HG02885 (cell line): ENCODE data around the gene CFAP77.

Source experiments
- ATAC-seq: cut with Tn5 transposase; IDR thresholded peaks from one replicate; pipeline ENCODE4 v1.9.1; 2021; ENCODE audit warnings: mild to moderate bottlenecking; ENCODE audit not compliant: unreplicated experiment, poor library complexity

Gene CFAP77

DNA sequence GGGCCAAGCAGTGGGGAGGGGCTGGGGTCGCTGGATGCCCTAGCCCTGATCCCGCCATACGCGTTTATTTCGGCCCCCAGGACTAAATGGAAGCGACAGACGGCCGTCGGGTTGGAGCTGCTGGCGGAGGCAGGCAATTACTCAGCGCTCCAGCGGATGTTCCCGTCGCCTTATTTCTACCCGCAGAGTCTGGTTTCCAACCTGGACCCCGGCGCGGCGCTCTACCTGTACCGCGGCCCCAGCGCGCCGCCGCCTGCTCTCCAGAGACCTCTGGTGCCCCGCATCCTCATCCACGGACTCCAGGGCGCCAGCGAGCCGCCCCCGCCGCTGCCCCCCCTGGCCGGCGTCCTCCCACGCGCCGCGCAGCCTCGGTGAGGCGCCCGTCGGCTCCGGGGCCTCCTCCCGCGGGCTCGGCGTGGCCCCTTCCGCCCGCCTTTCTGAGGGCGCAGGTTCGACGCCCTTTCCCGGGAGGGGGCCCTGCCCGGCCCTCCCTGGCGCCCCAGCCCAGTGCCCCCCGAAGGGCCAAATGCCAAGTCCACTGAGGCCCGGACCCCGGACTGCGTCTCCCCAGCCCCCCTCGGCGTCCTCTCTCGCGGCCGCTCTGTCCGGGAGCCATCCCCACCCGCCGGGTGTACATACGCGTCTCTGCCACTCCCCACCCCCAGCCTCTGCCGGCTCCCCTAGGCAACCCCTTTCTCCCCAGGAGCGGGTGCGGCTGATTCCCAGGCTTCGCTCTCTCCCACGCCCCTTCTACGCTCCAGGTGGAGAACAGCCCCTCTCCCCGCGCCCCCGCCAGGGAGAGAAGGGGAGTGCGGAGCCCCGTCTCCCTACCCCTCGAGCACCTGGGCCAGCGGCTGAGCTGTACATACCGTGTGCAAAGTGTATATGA, 179.4 kb downstream of the CFAP77 start:
- no peak for ATAC-seq

DNA sequence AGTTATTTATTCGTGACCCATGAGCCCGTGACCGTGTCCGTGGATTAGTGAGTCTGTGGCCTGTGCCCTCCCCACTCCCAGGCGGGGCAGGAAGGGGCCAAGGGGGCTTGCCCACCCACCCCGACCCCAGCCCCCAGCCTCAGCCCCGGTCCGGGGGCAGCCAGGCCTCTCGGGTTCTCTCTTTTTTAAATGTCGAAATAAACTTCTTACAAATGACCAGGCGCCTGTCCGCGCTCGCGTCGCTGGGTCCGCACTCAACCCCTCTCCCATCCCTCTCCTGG, 180.0 kb downstream of the CFAP77 start:
- ATAC-seq, result no peak

DNA sequence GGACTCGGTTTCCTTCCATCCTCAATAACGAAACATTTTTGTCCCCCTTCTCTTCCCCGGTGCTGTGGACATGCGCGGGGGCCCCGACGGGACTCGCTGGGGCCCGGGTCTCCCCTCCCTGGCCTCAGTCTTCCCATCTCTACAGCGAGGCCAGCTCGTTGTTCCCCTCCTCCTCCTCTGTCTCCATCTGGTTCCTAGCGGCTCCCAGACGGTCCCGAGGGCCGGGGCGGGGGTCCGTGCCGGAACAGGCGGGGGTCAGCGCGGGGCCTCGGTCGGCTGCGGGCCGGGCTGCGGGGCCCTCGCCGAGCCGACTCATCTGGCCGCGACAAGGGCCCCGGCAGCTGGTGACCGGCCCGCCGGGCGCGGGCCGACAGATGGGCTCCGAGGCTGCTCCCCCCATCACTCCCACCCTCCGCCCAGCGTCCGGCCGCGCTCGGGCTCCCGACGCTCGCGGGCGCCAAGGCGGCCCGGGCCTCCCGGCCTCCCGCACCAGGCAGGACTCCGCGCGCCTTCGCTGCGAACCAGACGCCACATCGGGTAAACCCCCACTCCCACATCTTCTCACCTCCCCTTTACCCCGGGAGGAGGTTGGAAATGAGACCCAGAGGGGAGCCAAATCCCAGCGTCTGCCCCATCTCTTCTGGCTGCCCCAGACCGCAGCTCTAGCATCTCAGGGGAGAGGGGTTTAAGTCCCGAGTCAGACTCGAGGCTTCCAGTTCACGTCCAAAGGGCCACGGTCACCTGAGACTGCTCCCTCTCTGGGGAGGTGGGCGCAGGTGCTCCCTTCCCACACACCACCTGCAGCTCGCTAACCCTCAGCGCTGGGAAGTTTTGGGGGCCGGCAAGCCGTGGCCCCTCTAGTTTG, 180.5 kb downstream of the CFAP77 start:
- ATAC-seq, result no peak

DNA sequence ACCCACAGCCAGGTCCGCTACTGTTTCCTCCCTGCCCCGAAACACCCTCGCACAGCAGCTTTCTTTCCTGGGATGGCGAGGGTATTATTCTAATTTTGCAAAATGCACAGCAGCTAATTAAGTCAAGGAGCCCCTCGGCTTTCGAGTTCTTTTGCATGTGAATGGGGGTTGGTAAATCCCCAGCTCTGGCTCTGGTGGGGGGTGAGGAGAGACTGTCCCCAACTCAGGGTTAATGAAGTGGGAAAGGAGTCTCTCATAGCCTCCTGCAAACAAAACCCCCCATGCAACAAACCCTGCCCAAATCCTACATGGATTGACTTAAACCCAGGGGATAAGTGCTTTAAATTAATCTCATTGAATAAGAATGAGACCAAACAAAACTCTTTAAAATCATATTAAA, 181.2 kb downstream of the CFAP77 start:
- no peak for ATAC-seq

DNA sequence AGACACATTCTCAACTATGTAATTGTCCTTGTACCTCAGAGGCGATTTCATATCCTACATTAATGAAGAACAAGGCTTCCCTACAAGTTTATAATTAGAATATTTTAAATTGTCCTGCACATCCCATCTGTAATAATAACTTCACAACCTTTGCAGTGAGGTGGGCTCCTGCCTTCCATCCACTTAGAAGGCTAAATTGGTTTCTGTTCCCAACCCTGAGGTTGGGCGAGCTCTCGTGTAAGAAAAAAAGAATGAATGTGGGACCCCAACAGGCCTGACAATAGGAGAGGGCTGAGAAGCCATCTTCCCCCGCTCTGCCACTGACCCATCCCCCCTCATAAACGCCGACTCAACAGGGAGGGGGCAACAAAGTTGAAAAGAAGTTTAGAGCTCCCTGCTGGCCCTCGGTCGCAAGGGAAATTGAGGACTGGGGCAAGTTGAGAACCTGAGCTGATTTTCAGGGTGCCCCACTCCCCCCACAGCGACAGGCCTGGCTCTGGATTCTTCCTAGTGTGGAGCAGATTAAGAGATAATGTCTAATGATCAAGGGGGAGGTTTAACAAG, 181.8 kb downstream of the CFAP77 start:
- ATAC-seq, result no peak

DNA sequence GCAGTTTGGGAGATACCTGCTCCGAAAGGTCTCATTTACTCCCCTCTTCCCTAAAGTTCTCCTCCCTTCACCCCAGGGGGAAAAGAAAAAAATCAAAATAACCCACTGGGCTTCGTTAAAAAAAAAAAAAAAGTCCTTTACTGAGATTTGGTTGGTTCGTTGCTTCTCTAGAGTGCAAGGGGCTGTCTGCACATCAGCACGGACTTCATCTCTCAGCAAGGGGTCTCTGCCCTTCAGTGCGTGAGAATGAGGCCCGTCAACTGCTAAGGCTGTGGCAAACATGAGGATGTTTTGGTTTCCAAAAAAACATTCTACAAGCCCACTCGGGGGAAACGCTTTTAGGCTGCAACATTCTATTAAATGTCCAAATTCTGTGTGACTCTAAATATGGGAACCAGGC, 182.4 kb downstream of the CFAP77 start:
- no peak for ATAC-seq

DNA sequence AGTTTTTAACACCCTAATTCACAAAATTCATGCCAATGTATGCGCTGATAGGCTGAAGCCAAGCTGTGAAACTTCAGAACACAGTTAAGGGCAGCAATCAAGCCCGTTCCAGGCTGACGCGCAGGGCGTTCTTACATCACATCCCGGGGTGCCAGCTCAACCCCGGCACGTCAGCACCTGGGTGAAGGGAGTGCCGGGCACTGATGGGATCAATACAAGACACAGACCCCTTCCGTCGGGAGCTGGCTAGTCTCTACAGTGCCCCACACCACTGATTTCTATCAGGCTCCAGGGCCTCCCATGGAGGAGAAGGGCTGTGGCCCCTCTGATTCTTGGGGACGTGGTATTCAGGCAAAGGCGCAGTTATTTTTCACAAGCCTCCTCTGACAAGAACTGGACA, 184.4 kb downstream of the CFAP77 start:
- no peak for ATAC-seq

DNA sequence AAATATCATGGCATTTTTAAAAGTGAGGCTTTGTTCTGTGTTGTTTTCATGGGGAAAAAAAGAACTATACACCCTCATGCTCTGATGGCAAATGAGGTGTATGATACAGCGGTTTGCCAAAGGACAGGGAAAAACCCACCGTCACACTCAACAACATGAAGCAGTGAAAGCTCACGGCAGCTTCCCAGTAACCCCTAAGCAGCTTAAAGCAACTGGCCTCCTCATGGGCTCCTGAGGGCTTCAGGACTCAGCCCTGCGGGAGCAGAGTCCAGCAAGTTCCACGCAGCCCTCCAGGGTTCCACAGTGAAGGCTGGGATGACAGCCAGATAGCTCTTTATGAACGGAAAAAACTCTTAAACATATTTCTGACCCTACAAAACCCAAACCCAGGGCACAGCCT, 185.3 kb downstream of the CFAP77 start:
- no peak for ATAC-seq

DNA sequence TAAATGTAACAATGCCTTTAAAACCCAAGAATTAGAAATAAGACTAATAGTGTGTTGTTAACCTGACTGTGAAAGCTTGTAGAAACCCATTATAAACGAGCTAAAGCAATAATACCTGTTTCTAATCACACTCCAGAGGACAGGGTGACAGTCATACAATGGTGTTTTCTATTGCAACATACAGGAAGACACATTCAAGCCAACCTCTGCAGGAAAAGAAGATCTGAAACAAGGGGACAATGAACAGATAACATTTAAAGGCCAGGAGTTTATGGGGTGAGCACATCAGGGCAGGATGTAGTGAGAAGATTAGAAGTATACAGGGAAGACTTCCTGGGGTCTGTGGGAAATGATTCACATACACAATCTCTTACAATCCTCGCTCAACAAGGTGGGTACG, 186.2 kb downstream of the CFAP77 start:
- ATAC-seq, result no peak

DNA sequence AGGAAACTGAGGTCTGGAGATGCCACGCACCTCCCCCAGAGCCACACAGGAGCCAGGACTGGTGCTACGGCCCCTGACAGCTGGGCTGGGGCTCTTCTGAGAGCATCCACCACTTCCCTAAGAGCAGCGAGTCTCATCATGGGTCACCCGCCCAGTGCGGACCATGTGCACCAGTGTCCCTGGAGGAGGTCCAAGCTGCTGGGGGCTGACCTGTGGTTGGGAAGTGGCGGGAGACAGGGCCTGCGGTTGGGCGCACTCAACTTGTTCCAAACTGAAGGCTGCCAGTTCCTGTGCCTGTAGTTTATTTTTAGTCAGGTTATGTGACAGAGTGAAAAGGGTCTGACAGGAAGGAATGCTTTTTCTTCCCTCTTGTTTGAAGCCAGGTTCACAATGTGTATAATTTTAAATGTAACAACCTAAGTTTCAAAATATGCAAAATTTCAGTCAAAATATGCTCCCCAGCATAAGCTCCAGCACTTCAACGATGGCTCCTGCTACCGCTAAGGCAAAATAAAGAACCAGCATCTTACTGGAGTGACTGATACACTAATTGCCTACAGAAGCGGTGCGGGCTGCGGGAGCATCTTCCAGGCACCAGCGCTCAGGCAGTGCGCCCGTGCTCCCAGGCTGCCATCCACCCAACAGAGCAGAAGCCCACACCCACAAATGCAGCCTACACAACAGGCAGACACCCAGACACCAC, 187.2 kb downstream of the CFAP77 start:
- ATAC-seq, result no peak

DNA sequence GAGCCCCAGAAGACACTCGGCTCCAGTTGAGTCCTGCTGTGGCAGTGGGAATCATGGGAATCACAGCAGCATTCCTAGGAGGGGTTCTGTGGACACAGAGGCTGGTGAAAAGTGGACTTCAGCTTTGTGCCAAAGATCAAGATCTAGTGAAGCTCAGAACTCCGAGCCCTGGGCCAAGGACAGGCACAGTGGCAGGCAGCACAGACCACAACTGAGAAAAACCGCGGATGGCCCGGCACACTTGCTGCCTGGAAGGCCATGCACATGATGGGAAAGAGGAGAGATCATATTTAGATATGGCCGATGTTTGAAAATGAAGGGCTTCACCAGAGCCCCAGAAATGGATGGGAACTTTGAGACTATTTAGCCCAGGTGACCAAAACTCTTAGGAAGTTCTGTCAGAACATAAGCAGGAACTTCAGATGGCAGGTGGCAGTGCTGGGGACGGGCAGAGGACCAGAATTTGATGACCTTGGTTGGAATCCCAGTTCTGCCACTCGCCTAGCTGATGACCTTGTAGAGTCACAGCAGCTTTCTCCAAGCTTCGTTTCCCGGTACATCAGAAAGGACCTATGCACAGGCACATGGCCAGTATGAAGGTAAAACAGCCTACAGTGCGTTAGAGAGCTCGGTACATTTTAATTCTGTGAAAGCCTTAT, 190.4 kb downstream of the CFAP77 start:
- no peak for ATAC-seq

DNA sequence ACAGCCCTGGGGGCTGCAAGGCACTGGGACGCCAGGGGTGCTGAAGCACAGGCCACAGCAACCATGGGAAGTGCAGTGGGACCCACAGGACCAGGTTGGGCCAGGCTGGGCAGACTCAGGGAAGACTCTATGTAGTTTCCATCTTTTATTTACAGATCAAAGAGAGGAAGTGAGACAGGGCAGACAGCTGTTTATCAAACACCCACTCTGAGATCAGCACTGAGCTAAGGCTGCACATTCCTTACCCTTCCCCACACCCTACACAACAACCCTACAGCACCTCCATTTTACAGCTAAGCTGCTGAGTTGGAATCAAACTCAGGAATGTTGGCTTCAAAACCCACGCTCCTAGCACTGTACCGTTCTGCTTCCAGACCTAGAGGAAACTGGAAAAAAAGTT, 192.2 kb downstream of the CFAP77 start:
- ATAC-seq, result no peak

DNA sequence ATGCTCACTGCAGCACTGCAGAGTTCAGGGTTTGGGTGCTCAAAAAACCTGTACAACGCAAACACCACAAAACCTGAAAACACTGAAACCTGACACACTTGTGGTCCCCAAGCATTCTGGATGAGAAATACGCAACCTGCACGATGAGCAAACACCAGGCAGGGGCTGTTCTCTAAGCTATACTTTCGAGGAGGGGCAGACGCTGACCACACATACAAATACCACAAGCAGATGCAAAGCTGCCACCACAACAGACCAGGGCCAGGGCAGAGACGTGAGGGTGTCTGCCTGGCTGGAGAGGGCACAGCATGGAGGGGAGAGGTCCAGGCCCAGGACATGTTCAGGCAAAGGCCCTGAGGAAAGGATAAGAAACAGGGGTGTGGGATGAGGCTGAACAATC, 195.4 kb downstream of the CFAP77 start:
- no peak for ATAC-seq

DNA sequence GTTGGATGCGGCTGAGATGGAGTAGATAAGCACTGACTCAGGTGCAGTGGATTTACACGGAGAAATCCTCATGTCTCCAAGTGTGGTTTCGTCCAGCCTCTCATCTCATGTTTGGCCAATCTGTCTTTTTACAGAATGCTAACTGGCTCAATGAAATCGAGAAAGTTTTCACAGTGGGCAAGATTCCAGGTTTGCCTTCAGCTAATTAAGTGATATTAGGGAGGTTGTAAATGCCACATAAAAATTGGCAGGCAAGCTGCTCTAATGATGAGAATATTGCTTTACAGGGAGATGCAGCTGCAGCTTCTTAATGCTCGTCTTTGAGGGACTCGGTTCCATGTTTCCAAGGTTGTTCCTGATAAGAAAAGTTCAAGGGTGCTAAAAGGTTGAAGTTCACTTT, 196.1 kb downstream of the CFAP77 start:
- ATAC-seq, result no peak

DNA sequence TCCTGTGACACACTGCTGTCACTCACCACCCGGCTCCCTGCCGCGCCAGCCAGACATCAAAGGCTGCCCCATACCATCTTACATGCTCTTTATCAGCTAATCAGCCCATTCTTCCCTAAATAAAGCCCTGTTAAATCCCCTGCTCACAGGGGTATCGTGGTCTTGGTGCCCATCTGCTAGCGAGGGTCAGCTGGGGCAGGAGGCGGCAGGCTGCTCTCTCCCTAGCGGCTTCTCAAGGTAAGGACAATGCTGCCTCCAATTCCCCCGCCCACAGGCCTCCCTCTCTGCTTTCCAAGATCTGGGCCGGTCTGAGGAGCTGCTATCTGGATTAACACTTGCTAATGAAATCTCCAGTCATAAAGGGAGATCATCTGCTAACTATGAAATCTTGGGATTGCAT, 199.2 kb downstream of the CFAP77 start:
- ATAC-seq, result no peak

DNA sequence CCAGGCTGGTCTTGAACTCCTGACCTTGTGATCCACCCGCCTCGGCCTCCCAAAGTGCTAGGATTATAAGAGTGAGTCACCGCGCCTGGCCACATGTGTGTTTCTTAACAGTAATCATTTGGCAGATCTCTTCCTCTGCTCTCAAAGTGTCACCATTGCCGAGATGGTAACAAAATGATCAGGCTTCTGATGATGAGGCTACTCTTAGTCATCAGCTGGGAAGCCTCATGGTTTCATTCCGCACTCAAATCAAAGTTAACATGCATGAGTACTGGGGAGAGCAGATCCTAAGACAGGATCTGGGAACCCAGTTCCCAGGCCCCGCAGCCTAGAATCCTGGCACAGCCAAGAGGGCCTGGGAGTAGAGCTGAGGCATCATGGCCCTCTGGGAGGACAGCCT, 199.8 kb downstream of the CFAP77 start:
- no peak for ATAC-seq

DNA sequence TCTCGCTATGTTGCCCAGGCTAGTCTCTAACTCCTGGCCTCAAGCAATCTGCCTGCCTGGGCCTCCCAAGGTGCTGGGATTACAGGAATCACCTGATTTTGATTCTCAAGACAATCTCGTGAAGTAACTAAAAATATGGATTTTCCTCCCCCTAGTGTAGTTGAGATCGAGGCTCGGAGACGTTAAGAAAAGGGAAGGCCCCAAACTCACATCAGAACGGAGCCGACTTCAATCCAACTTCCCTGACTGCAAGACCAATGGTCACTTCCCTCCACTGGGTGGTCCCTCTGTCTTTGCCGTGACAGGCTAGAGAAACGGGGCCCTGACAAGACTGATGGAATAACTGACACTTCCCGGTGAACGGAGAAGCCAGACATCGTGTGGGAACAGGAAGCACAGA, 200.7 kb downstream of the CFAP77 start:
- no peak for ATAC-seq

DNA sequence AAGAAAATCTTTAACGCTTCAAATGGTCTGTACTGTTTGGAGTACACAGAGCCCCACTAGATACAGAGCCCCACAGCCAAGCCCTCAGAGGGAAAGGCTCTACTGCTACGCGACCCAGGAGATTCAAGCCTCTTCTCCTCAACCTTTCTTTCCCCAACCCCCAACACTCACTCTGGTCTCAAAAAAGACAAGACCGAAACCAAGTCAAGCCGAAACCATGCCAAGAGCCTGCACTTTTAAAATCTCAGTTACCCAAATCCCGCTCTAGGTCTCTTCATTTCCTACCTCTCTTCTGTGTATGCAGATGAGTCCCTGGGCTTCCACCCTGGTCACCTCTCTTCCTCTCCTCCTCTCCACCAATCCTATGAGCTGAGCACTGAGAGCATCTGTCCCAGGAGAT, 204.3 kb downstream of the CFAP77 start:
- no peak for ATAC-seq

DNA sequence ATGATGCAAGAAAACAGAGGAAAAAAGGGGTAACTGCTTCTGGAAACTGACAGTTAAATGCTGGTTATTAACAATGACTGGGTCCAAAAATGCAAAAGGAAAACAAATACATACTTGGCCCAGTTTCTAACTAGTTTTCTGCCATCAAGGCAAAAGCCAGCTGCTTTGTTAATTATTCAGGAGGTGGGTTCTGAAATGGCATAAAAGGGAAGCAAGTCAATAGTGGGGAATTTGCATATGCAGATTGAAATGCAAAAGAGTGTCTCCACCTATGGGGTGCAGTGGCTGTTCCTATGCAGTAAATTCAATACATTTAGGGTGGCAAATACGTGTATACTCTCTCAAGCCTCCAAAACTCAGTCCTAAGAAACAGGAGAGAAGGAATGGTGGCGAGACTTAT, 205.8 kb downstream of the CFAP77 start:
- ATAC-seq, result no peak

DNA sequence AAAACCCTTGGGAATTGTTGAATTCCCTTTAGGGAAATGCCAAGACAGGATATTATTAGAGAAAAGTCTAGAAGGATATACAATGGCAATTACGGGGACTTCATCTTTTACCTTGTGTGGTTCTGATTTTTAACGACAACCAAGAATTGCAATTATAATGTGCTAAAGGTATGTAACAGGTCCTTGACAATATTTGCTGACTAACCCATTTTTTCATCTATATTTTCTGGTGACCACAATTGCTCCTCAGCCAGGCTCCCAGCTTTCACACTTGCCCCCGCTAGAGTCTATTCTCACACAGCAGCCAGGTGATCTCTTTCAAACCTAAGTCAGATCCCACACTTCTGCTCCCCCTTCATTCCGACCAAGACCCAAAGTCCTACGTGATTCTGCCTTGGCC, 206.7 kb downstream of the CFAP77 start:
- no peak for ATAC-seq
